CD4-positive, alpha-beta T cell (primary cell): ENCODE results near the gene HLF. TPM values are rescaled to one million over a fixed set of nuclear protein-coding genes. Genes with fewer than 3 reads are reported as not detected.
A peak's percentile ranks its signal among the peaks of the same experiment; 100 is the strongest.

Source experiments
- ATAC-seq: fragments of 200-7000 bp; cut with Tn5 transposase; one replicate; pipeline ENCODE4 v1.10.0; 2022; ENCODE audit warnings: mild to moderate bottlenecking; ENCODE audit not compliant: poor library complexity
- CTCF ChIA-PET: fragments of 350-600 bp; sonication (Branson Sonifier 250); formaldehyde crosslinking; loops from one replicate; lab custom pipeline; 2021; ENCODE audit warnings: antibody characterized with exemption, inconsistent platforms; lab: Charles Lee
- POLR2A ChIA-PET: fragments of 350-600 bp; sonication (Branson Sonifier 250); formaldehyde crosslinking; loops from one replicate; lab custom pipeline; 2021; ENCODE audit warnings: antibody characterized with exemption, inconsistent platforms; lab: Charles Lee
- DNase-seq, 14 experiments: peaks; one replicate each; pipeline ENCODE4 v3.0.0-alpha.2; 2013 to 2020; ENCODE audit warnings: mixed read lengths in 2 of 14
- H3K27ac ChIP-seq, 2 donors: one replicate each; pipeline versions ENCODE4 v1.5.1 to v1.7.0; 2013; ENCODE audit warnings: low read length in 2 of 2, low read depth in 1 of 2, mild to moderate bottlenecking in 1 of 2
- H3K27me3 ChIP-seq, 2 experiments: 1 replicate in 1 of 2; 2 replicates in 1 of 2; pipeline versions ENCODE4 v1.6.1 to v1.7.0; 2013; ENCODE audit warnings: low read length in 2 of 2, control low read depth in 1 of 2, mild to moderate bottlenecking in 1 of 2, moderate library complexity in 1 of 2; ENCODE audit not compliant: insufficient read depth in 2 of 2, control insufficient read depth in 1 of 2
- H3K36me3 ChIP-seq: one replicate; pipeline ENCODE4 v1.6.1; 2013; ENCODE audit warnings: low read length, control low read depth; ENCODE audit not compliant: insufficient read depth
- H3K4me1 ChIP-seq: one replicate; pipeline ENCODE4 v1.6.1; 2013; ENCODE audit warnings: low read length, control low read depth; ENCODE audit not compliant: insufficient read depth
- H3K4me3 ChIP-seq: one replicate; pipeline ENCODE4 v1.5.1; 2013; ENCODE audit warnings: mild to moderate bottlenecking, low read length, moderate library complexity
- H3K9me3 ChIP-seq, 2 experiments: 1 replicate in 1 of 2; 2 replicates in 1 of 2; pipeline versions ENCODE4 v1.6.1 to v1.7.0; 2013; ENCODE audit warnings: low read length in 2 of 2, mild to moderate bottlenecking in 2 of 2, control low read depth in 1 of 2, moderate library complexity in 1 of 2; ENCODE audit not compliant: control insufficient read depth in 1 of 2, insufficient read depth in 1 of 2
- H3K27ac Mint-ChIP-seq: one replicate; pipeline ENCODE4 v1.8.0; 2020; ENCODE audit warnings: mixed read lengths
- H3K27me3 Mint-ChIP-seq: one replicate; pipeline ENCODE4 v1.8.0; 2021; ENCODE audit warnings: mixed read lengths
- H3K36me3 Mint-ChIP-seq: one replicate; pipeline ENCODE4 v1.8.0; 2021; ENCODE audit warnings: low read depth, mixed read lengths
- H3K4me1 Mint-ChIP-seq: one replicate; pipeline ENCODE4 v1.8.0; 2021; ENCODE audit warnings: low read depth, mixed read lengths
- H3K4me3 Mint-ChIP-seq: one replicate; pipeline ENCODE4 v1.8.0; 2020; ENCODE audit warnings: mild to moderate bottlenecking, mixed read lengths
- H3K9me3 Mint-ChIP-seq: one replicate; pipeline ENCODE4 v1.8.0; 2020; ENCODE audit warnings: mixed read lengths
- CTCF ChIP-seq: fragments of 200-600 bp; IDR thresholded peaks from one replicate; pipeline ENCODE4 v1.8.0; 2022; ENCODE audit warnings: antibody characterized with exemption, mild to moderate bottlenecking
- intact Hi-C, 2 experiments: fragments of 100-400 bp; cut with DNase I in 1 of 2; cut with micrococcal nuclease in 1 of 2; formaldehyde crosslinking; loops; one replicate each; pipeline versions ENCODE4 v1.15.1 to v1.9.0; 2023 to 2025; cut with DNase I, micrococcal nuclease
- total RNA-seq, 174 experiments: library from RNA in 2 of 174; stranded (reverse) in 2 of 174; gene quantifications; one replicate each; pipeline ENCODE4 v1.2.3 and lab custom pipeline; 2021 to 2026

The HLF gene
- total RNA-seq, 2 experiments from 2014 or later: 4.3 to 4.9 TPM

- no peak for TF ChIP-seq CTCF
- Histone ChIP-seq H3K9me3 (peaks cover 0 to 8% of the 10 kb centered on the region in 2 experiments), H3K36me3 (no peaks in the 10 kb centered on the region), H3K4me1 (peaks cover 33% of the 10 kb centered on the region), H3K27ac (no peak overlapping the region), H3K27me3 (peaks cover 43 to 52% of the 10 kb centered on the region in 2 experiments), H3K4me3 (peak overlapping the region; percentile 53)
- H3K4me3 Mint-ChIP-seq: peak overlapping the region; percentile 86
- intact Hi-C loops: loop anchor here (1.0 to 10.0 kb wide), 4 partner anchors 25 to 299 kb away; partner anchors contain the start of genes COX11 (in 1 of the 2) and STXBP4 (in 1 of the 2)
- ATAC-seq (no peak), DNase-seq (peak in 6 of 14 experiments; percentile 5 to 50 (median 40))
- ChIA-PET POLR2A (interaction anchor here (1.6 to 5.1 kb wide), 2 partner anchors 21 to 26 kb away, joined by 4 to 57 read pairs; no protein-coding TSS in a partner anchor), CTCF (interaction anchor here (0.6 to 1.2 kb wide), 5 partner anchors 11 to 101 kb away, joined by 3 to 5 read pairs (median 4); no protein-coding TSS in a partner anchor)
- H3K9me3 Mint-ChIP-seq: no peaks in the 10 kb centered on the region
- peaks cover 65% of the 10 kb centered on the region for H3K27me3 Mint-ChIP-seq
- no peak overlapping the region for H3K27ac Mint-ChIP-seq
- peaks cover 24% of the 10 kb centered on the region for H3K4me1 Mint-ChIP-seq
- no peaks in the 10 kb centered on the region for H3K36me3 Mint-ChIP-seq
Measured at GRCh38 chr17:55263569-55264277, 1.0 kb upstream of the HLF start.

DNA sequence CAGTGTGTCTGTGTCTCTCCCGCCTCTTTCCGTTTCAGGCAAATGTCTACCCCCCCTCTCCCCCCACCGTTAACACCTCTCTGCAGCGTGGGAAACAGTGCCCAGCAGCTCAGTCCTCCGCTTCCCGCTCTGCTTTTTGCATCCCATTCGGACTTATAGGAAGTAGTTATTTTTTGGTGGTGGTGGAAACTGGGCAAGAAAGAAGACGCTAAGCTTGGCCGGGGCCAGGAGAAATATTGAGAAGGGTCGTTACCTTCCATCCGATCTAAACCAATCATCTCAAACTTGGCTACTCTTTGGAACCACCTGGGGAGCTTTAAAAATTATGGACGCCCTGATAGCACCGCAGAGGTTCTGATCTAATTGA is 499 bp upstream of the HLF start:
- ChIA-PET CTCF (interaction anchor here (0.6 to 1.2 kb wide), 5 partner anchors 11 to 101 kb away, joined by 3 to 5 read pairs (median 4); no protein-coding TSS in a partner anchor), POLR2A (interaction anchor here (1.2 to 5.1 kb wide), 3 partner anchors 16 to 27 kb away, joined by 3 to 57 read pairs (median 4); no protein-coding TSS in a partner anchor)
- Mint-ChIP-seq H3K36me3 (no peaks in the 10 kb centered on the region), H3K9me3 (no peaks in the 10 kb centered on the region), H3K27me3 (peaks cover 65% of the 10 kb centered on the region), H3K4me1 (peaks cover 24% of the 10 kb centered on the region), H3K4me3 (peak overlapping the region; percentile 86), H3K27ac (no peak overlapping the region)
- H3K27ac ChIP-seq: no peak overlapping the region
- DNase-seq (peak in 4 of 14 experiments; percentile 1 to 39 (median 22)), ATAC-seq (peak; percentile 7)
- H3K27me3 ChIP-seq: peaks cover 43 to 52% of the 10 kb centered on the region in 2 experiments
- peaks cover 33% of the 10 kb centered on the region for H3K4me1 ChIP-seq
- H3K9me3 ChIP-seq: peaks cover 0 to 8% of the 10 kb centered on the region in 2 experiments
- intact Hi-C loops: loop anchor here (1.0 to 10.0 kb wide), 4 partner anchors 25 to 299 kb away; partner anchors contain the start of genes COX11 (in 1 of the 2) and STXBP4 (in 1 of the 2)
- no peak for TF ChIP-seq CTCF
- no peaks in the 10 kb centered on the region for H3K36me3 ChIP-seq
- H3K4me3 ChIP-seq: peak overlapping the region; percentile 53

GRCh38 chr17:55265311-55266021 is 706 bp downstream of the HLF start:
- ChIA-PET CTCF (no interaction called here), POLR2A (interaction anchor here (1.2 to 5.1 kb wide), 2 partner anchors 18 to 28 kb away, joined by 3 to 57 read pairs; no protein-coding TSS in a partner anchor)
- no peaks in the 10 kb centered on the region for H3K9me3 Mint-ChIP-seq
- no peak for TF ChIP-seq CTCF
- peaks cover 0 to 9% of the 10 kb centered on the region in 2 experiments for H3K9me3 ChIP-seq
- ATAC-seq (no peak), DNase-seq (peak in 9 of 14 experiments; percentile 1 to 47 (median 17))
- peaks cover 24% of the 10 kb centered on the region for H3K4me1 Mint-ChIP-seq
- no peak overlapping the region for H3K27ac ChIP-seq
- H3K4me3 ChIP-seq: peak overlapping the region; percentile 60
- peak overlapping the region; percentile 76 for H3K4me3 Mint-ChIP-seq
- peaks cover 34 to 45% of the 10 kb centered on the region in 2 experiments for H3K27me3 ChIP-seq
- H3K27ac Mint-ChIP-seq: no peak overlapping the region
- intact Hi-C loops: loop anchor here (2.0 to 10.0 kb wide), 3 partner anchors 27 to 301 kb away; partner anchors contain the start of genes COX11 (in 1 of the 2) and STXBP4 (in 1 of the 2)
- no peaks in the 10 kb centered on the region for H3K36me3 Mint-ChIP-seq
- H3K27me3 Mint-ChIP-seq: peaks cover 65% of the 10 kb centered on the region
- peaks cover 33% of the 10 kb centered on the region for H3K4me1 ChIP-seq
- H3K36me3 ChIP-seq: no peaks in the 10 kb centered on the region
